NCI-H460 (cell line): ENCODE data around the gene ADCY3. TPM values are rescaled to one million over a fixed set of nuclear protein-coding genes. Genes with fewer than 3 reads are reported as not detected.

ENCODE experiments used
- DNase-seq: peaks from one replicate; pipeline ENCODE4 v3.0.0-alpha.2; 2016; ENCODE audit warnings: low read depth; ENCODE audit errors: extremely low read depth
- total RNA-seq: library from RNA; depleted of rRNA; stranded (reverse); fragments of >200 nt; shearing (Covaris generic); gene quantifications from 2 replicates; pipeline ENCODE4 v1.2.3, GENCODE V29; 2014

The ADCY3 gene
- total RNA-seq, 1 experiment from 2014 or later, result 35.9 TPM

DNA sequence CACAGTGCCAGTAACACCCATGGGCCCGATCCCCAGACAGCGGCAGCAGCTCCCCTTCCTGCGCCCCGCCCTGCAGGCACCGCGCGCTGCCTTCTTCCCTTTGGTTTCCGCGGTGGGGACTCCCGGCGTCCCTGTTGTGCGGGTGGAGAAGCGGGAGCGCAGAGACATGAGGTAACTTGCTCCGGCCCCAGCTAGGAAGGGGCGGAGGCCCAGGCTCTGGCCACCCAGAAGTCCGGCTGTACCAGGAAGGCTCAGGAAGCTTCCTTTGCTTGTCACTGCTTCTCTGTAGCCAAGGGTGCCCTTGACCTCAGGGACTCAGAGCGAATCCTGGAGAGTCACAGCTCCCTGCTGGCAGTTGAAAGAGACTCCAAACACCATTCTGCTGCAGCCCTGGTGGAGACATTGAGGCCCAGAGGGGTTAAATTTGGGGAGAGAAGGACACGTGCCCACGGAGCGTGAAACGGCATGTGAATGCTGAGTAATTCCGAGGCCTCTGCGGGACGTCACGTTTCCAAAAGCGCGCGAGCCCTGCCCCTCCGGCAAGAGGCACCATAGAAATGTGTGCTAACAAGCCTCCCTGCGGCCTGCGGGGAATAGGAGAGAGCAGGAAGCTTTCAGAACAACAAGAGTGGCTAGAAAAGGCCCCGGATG, 6.7 kb upstream of the ADCY3 start:
- DNase-seq, result no peak

GRCh38 chr2:24926220-24926601, 6.2 kb upstream of the ADCY3 start:
- DNase-seq, result no peak

GRCh38 chr2:24925815-24926214, 5.8 kb upstream of the ADCY3 start:
- DNase-seq, result no peak

- no peak for DNase-seq
These were observed 4.7 kb upstream of the ADCY3 start for GRCh38 chr2:24924732-24925131.

- DNase-seq, result no peak
These were observed 4.2 kb upstream of the ADCY3 start for GRCh38 chr2:24924266-24924665.

DNA sequence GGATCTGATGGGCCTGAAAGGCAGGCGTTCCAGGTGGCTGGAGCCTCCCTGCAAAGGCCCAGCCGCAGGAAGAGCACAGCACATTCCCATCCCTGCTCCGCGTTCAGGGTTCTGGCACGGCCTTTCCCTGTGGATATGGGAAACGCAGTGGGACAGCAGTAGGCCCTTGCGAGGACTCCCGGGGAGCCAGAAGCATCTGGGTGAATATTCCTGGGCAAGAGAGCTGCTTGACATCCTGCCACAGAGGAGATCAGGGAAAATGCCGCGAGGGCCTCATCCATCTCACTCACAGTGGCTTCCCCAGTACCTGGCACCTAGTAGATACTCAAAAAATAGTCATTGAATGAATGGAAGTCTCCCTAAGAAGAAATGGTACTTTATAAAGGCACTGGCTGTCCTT, 3.1 kb upstream of the ADCY3 start:
- DNase-seq, result no peak

DNA sequence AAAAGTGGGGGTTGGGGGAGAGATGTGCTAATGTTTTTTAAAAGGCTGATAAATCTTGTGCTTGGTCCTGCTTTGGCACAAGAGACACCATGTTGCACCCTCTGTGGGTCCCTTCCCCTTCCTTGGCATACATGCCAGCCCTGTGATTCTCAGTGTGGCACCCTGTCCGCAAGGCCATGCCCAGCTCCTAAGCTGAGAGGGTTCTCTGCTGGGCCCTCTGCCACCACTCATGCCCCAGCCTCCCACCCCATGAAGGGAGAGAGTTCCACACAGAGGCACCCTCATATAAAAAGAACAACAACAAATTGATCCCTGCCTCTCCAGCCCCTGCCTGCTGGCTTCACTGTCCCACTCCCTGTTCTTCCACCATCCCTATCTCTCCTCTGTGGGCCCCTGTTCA, 2.5 kb upstream of the ADCY3 start:
- DNase-seq, result no peak

- DNase-seq, result no peak
These were observed 888 bp upstream of the ADCY3 start for GRCh38 chr2:24920809-24921441.

- no peak for DNase-seq
These were observed 435 bp downstream of the ADCY3 start for GRCh38 chr2:24919506-24920097.

- no peak for DNase-seq
These were observed 966 bp downstream of the ADCY3 start for GRCh38 chr2:24919037-24919505.

DNA sequence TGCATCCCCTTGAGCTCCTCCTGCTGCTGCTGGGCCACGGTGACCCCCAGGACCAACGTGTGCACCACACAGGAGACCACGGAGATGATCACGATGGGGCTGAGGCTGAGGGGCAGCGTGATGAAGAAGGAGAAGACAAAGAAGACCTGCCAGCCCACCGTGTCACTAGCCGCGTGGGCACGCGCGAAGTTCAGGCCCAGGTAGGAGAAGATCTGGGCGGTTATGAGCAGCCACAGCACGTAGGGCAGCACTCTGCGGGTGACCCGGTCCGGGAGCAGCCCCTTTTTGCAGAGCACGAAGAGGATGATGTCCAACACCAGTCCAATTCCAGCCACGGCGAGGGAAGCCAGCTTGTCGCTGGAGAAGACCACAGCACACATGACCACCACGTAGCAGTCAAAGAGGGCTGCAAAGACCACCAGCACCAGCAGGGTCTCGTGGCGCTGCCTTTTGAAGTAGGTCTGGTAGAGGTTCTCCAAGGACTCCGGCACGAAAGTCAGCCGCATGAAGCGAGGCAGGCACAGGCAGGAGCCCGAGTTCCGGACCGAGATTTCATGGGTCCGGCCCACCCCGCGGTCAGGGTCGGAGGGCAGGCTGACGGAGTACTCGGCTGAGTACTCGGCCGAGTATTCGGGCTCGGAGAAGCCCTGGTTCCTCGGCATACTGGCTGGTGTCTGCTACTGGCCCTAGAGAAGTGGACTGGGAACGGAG, 1.6 kb downstream of the ADCY3 start:
- no peak for DNase-seq

- no peak for DNase-seq
These were observed 2.2 kb downstream of the ADCY3 start for GRCh38 chr2:24917731-24918325.

DNA sequence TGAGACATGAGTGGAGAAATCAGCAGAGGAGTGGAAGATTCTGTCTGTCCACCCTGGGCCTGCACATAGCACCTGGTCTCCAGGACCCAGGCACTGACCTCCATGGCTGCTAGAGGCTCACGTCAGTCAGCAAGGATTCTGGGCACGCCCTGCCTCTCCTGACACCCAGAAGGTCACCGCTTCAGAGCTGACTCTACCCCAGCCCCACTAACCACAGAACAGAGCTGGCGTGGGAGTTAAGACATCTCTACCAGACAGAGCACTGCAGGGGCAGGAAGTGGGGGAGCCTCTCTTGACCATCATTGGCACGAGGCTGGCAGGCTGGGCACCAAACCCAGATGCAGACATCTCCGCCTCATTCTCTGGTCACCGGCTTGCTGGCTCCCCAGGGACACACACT, 3.0 kb downstream of the ADCY3 start:
- no peak for DNase-seq

- no peak for DNase-seq
These were observed 4.2 kb downstream of the ADCY3 start for GRCh38 chr2:24915796-24916195.

DNA sequence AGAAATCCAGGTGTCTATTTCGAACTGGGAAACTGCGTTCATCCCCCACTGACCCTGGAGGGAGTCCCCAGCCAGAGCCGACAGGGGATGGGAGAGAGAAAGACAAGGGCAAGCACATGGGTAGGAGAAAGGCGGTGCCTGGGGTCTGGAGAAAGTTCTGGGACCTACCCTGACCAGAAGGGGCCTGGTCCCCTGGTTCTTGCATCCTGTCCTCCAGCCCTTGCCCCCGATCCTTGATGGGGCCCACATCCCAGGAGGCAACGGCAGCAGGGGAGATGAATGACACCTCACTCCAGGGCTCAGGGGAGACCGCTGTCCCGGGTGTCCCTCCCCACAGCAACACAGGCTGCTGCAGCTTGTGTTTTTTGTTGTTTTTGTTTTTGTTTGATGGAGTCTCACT, 4.9 kb downstream of the ADCY3 start:
- no peak for DNase-seq

GRCh38 chr2:24914713-24915112, 5.3 kb downstream of the ADCY3 start:
- DNase-seq, result no peak

DNA sequence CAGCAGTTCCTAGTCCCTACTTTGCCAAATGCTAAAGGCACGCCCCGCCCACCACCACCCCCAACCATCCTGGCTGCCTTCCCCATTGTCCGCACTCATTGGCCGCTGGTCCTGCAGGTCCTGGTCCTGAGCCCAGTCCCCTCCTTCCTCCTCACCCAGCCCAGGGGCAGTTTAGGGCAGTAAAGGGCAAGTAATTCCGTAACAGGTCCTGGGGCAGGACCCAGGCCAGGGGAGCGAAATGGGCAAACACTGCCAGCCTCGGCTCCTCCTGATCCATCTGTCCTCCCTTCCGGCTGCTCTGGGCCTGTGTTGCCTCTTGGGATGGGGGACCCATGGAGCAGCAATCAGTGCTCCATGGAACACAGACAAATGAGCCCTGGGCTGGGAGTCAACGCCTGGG, 6.1 kb downstream of the ADCY3 start:
- DNase-seq, result no peak

- no peak for DNase-seq
These were observed 7.1 kb downstream of the ADCY3 start for GRCh38 chr2:24912986-24913385.

DNA sequence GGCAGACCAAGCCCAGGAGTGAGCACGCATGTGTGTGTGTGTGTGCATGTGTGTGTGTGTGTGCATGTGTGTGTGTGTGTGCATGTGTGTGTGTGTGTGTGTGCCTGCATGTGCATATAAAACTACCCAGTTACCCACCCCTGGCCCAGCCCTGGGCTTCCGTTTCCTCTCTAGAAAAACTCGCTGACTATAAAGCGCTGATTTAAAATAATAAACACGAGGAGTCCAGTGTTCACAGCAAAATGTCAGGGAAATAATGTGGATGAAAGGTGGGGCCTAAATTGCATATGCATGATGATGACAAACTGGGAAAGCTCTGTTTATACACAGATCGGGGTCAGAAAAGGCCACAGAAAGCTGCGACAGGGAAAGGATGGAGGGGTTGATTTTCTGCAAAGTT, 7.5 kb downstream of the ADCY3 start:
- no peak for DNase-seq

GRCh38 chr2:24910245-24910644, 9.8 kb downstream of the ADCY3 start:
- DNase-seq, result no peak

DNA sequence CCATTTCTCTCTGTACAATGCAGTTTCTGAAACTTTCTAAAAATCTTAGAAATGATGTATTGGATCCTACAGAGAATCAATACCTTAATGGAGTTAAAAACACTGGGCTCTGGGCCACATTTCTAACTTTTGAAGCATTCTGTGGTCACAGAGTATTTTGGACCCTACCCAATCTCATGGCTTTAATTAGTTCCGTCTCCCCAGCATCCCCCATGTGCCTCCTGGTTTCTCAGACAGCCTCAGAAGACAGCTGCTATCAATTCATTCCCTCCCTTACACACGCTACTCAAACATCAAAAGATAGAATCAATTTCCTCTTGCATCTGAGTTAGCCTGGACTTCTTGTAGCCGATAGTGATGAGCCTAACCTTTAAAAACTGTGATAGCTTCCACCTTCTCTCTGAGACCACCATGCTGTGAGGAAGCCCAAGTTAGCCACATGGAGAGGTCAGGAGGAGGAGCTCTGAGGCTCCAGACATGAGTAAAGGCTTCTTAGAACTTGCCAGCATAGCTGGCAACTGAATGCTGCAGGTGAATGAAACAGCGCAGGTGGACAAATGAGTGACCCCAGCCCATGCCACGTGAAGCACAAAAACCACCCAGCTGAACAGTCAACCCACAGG, 10.4 kb downstream of the ADCY3 start:
- DNase-seq, result no peak
